Embryonic facial prominence (tissue), 1 donor: ENCODE measurements around the gene FOSL2.

ENCODE experiments used
- DNase-seq: peaks from one replicate; pipeline ENCODE4 v3.0.0-alpha.2; 2016; ENCODE audit errors: extremely low spot score

FOSL2 gene

DNA sequence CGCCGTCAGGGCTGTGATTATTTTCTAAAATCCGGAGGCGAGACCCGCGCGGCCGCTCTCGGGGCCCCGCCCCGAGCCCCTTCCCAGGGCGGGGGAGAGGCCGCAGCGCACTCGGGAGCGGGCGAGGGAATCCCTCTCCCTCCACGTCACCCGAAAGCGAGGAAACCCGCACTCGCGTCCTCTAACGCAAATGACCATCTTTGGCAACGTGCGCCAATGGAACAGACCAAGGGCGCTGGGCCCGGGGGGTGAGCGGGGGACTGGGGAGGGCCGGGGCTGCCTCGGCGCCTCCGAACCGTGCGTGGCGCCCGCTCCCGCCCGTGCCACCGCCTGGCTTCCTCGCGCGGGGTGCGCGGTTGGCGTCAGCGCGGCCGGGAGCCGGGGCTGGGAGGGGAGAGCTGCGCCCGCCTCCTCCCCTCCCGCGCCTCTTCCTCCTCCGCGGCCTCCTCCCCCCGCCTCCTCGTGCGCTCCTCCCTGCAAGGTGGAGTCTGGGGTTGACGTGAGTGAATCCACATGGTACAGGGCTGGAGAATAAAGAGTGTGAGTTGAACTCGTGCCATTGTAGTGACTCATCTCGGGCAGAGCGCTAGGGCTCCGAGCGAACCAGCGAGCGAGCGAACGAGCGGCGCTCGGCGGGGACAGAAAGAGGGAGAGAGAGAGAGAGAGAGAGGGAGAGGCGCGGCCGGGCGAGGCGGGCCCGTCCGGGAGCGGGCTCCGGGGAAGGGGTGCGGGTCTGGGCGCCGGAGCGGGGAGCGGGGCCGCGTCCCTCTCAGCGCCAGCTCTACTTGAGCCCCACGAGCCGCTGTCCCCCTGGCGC is at the start of gene FOSL2:
TSS of gene FOSL2 (plus strand) at position 562 of the 817 bp plus-strand sequence. CDS start 863 bp downstream, outside the sequence.
- peak; percentile 98 for DNase-seq

DNA sequence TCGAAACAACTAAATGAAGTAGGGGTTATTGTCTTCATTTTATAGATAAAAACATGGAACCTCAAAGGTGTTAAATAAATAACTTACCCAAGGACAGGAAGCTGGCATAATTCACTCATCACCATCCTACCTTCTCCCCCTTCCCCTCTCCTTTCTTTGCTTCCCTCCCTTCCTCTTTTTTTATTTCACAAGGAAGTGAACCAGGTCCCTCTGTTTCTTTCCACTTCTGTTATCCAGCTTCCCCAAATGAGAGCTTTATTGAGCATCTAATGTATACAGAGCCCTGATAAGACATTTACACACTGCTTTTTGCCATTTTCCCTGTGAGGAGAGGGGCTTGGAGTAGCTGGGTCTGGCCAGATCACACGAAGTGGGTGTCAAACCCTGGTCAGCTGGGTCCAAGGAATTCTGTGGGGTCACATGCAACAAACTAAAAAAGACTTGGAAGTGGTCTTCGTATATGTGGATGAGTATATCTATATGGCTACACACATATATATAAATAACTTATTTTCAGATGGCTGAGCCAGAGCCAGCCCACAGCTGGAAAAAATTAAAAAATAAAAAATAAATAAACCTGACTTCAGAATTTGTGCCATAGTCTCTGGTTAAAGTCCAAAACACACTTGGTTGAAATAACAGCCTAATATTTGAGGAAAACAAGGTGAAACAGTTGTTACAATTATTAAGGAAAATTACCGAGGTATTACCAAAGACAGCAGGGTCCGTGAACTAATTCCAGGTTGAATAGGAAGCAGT is 49.3 kb upstream of the FOSL2 start:
- no peak for DNase-seq

DNA sequence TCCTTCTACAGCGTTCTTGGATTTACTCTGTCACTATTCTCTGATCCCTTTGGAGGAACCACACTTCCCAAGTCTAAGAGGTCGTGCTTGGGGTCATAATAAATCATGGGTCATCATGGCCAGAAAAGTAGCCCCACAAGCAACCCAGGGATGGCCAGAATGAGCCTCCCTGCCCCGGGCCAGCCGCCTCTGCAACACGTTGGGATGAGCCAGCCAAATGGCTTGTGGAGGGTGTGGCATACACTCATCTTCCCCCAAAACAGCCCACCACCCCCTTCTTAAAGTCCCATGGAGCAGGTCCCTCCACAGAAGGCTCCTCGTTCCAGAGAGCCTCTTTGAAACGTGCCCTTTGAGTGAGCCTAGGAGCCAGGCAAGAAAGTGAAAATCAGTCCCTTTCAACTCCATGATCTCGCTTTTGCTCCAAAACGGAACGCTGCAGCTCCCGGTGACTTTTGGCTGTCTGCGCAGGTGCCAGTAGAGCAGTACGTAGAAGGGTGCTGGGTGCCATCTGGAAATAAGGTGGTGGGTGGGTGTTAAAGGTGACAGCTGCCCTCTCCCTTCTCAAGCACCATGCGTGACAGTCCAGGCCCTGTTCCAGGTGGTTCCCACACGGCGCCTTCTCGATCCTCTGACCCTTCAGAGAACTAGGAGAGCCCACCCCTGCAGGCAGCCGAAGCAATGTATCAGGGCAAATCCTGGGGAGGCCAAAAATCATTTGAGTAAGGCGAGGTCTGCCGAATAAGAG is 48.5 kb upstream of the FOSL2 start:
- no peak for DNase-seq

DNA sequence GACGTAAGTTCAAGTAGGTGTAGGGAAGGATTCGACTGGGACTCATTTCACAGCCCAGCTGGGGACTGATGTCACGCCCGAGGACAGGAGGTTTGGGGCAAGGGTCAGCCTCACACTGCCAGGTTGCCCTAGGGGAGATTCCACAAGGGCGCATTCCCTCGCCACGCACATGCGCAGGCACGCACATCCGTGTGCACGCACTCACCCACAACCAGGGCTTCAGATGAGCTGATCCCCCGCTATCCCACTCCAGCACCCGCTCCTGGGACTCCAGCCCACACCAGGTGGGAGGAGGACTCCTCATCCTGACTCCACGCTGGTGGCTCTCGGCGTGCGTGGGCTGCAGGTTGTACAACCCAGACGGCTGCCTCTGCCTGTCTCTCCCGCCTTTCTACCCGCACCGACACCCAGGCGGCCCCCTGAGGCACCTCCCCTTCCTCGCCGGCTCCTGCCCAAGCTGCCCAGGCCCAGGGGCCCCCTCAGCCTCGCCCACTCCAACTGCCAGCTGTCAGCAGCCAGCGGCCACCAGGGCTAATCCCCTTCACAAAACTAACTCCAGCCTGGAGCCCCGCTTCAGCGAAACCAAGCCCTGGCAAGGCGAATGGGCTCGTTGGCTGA is 47.8 kb upstream of the FOSL2 start:
- DNase-seq = no peak

DNA sequence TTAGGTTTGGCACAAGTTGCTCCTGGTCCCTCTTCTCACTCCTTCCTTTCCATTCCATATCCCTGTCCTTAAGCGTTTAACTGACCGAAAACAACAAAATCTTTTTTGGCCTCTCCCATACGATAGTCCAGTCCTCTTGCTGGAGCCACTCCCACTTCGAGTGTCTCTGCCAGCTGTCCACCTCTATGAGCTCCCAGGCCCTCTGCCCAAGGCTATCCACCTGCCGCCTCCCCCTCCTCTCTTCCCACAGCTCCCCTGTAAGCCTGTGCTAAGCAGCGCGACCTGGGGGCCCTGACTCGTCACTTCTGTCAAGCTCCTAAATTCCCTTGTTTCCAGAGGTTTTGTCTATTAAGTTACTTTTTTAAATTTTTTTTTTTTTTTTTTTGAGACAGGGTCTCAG is 47.0 kb upstream of the FOSL2 start:
- no peak for DNase-seq

DNA sequence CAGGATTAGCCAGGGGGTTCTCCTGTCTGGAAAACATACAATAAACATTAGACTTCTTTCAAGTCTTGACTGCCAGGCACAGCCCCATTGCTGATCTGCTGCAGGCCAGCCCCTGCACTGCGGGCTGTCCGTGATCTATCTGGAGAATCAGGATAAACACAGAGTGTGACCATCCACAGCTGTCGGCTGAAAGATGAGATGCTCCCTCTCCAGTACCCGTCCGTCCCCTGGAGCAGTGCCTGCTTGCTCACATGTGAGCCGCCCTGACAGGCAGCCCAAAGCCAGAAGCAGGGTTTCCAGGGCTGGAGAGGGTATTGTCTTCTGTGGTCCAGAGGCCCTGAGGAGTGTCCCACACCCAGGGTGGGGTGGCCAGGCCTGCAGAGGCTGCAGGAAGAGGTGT is 46.1 kb upstream of the FOSL2 start:
- DNase-seq = no peak

DNA sequence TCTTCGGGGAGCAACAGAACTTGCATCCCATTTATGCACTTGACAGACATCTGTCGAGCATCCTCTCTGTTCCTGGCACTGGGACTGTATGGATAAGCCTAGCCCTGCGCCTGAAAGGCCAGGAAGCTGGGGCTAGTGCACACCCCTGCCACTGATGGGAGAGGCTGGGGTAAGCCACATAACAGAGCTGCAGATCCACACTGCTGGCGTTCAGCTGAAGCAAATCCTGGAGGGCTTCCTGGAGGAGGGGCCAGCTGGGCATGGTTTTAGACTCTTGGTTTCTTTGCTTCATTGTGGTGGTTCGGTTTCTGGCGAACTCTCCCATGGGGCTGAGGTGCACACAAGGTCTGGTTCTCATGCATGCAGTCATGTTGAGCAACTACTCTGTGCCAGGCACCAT is 45.5 kb upstream of the FOSL2 start:
- no peak for DNase-seq

DNA sequence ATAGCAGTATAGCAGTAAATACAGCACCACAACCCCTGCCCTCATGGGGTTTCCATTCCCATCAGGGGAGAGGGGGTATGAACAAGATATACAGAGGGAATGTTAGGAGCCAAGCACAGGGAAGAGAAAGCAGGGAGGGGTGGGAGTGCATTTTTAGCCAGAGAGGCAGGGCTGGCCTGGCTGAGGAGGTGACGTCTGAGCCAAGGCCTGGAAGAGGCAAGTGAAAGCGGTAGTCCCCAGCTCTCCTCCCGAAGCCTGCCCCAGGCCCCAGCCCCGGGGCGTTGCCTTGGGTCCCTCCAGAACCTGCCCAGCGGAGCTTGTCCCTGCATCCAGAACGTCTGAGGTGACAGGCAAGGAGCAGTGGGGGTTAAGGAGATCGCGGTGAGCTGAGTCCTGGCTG is 45.1 kb upstream of the FOSL2 start:
- DNase-seq = no peak

DNA sequence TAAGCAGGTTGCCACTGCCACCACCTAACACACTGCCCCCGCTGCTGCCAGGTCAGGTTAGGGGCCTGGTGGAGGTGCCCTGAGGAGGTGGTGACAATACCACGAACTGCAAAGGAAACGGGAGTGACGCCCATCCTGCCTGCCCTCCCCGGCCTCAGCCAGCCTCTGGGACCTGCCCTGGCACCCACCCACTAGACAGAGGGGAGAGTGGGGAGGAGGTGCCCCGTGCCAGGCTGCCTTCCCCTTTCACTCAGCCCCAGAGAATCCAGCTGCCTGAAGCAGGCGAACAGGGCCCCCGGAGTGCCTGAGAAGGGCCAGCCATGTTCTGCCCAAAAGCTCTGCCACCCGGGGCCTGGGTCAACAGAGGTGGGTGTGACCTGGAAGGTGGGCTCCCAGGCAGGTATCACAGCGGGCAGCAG is 44.5 kb upstream of the FOSL2 start:
- DNase-seq = no peak

DNA sequence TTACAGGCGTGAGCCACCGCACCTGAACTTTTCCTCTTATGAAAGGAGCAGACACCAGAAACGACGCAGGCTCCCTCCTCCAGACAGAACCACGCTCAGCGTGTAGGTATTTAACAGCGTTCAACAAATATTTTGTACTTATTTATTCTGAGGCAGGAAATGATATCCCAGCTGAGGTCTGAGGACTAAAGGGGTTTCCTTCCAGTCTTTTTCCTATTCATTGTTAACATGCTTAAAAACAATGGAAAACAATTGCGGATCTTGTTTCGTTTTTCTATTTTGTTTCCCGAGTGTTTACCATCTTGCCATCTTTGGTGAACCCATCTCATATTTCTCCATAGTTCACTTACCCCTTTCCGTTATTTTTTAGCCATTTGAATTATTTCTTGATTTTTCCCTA is 43.7 kb upstream of the FOSL2 start:
- DNase-seq = no peak

DNA sequence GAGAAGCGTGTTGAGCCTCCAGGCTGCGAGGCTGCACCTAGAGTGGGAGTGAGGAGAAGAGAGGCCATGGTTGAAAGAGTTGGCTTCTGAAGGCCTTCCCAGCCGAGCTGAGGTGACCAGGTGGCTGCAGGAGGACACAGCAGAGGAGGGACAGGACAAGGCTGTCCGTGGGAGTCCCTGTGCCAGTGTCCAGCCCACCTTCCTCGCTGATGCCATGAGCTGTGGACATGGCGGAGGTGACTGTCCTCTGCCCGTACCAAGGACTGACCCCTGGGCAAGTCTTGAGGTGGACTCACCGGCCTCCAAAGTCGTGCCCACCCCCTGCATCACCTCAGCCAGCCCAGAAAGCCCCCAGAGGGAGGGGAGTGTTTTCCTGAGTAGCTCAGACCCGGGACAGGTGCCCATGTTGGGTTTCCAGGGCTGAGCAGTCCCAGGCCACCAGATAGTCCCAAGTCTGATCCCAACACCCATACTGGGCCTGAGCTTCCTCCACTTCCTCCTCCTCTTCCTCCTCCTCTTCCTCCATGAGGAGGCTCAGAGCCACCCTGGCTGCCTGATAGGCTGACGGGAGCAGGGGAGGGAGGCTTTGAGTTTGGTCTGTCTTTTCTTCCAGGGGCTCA is 43.0 kb upstream of the FOSL2 start:
- no peak for DNase-seq

DNA sequence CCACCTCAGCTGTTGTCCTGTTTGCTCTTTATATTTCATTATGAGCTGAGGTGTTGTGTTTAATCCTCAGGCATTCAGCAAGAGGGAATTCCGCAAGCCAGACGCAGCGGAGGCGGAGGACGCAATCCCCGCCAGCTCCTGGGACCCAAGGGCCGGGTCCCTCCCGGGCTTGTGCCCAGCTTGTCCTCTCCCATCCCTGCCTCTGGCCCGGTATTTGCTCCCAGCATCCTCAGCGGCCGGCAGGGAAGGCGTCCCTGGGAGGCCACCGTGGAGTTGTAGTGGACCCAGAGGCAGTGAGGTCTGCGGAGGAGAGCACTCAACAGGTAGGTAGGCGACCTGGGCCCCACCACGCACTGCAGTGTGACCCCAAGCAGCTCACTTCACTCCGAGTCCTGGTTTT is 42.5 kb upstream of the FOSL2 start:
- no peak for DNase-seq

DNA sequence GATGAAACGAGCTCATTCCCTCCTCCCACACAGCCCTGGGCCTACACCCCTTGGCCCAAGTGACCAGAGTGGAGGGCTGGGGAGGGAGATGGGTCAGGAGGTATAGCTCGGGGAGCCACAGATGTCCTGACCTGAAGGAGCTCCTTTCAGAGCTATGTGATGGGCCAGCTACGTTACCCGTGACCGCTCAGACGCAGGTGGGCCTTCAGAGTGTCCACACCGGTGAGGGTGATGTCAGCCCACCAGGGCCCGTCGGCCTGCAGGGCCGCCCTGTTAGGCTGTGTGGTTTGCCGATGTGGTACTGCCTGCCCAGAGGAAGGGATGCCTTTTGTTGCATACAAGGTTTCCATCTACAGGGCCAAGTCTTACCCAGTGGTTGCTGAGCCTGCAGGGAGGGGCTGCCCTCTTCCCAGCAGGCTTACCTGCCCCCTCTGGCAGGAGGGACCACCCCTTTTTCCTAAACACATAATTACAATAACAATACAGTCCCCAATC is 41.8 kb upstream of the FOSL2 start:
- no peak for DNase-seq

DNA sequence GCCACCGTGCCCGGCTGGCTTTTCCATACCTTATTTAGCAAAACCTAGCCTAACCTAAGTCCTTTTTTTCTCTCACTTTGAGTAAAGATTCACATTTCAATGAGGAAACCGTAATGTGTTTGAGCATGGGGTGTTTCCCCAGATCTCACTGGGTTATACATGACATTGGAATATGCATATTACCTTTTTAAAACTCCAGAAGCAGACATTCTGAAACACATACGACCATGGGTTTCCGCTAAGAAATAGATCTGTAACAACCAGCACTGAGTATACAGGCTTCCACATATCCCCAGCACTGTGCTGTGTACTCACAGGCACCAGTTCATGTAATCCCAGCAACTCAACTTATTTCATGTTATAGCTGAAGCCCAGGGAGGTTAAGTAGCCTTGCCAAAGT is 41.0 kb upstream of the FOSL2 start:
- no peak for DNase-seq

DNA sequence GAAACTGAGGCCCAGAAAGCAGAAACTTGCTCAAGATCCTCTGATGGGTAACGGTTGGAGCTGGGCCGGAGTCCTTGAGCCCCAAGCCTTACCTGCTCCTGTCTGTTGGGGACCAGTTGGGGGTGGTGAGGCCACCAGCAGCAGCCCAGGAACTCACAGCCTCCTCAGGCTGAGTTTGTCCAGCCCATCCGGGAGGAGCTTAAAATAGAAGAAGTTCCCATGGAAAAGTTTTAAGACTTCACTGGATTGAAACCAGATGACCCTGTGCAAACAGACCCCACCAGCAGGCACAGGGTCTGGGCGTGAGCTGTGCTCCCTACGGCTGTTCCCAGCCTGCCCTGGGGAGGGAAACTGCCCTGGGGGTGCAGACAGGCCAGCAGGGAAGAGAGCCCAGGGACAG is 40.6 kb upstream of the FOSL2 start:
- DNase-seq = no peak

DNA sequence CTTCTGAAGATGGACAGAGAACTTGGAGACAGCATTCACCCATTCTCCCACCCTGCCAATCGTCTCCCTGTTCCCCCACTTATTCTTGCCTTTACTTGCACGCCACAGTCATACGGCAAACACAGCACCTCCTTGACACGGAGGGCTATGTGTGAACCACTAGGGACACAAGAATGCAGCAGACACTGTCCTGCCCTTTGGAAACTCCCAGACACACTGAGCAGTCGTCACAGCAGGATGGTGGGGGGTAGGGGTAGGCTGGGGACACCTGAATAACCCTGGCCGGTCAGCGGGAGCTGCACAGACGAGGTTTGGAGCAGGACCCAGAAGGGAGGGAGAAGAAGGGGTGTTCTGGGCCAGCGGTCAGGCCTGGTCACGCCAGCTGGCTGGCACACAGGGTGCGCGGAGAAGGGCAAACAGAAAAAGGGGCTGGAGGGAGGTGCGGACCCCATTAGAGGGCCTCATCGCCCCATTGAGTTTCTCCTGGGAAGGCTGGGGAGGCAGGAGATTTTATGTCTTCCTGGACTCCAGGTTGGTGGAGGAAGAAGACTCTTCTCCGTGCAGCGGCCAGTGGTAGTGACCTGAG is 40.0 kb upstream of the FOSL2 start:
- no peak for DNase-seq

DNA sequence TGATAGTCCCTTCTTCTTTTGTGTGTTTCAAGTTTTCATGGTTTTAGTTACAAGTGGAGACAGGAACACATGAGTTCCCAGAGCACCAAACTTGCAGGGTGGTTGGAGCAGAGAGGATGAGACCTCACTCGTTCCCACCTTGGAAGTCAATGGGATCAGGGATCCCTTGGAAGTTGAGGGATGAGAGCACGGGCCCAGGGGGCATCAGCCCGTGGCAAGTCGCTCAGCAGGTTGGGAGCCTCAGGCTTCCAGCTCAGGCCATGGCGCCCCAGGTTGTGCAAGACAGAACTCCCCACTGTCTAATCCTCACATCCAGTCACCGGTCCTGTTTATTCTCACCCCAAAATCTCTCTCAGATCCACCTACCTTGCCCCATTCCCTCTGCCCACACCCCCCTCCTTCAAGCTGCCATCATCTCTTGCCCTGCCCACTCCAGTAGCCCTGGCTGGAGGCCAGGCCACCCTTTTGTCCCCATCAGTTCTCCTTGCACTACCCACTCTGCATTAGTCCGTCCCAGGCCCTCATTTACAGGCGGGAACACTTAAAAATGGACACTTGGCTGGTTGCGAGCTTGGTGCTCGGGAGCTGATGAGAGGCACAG is 37.6 kb upstream of the FOSL2 start:
- no peak for DNase-seq

DNA sequence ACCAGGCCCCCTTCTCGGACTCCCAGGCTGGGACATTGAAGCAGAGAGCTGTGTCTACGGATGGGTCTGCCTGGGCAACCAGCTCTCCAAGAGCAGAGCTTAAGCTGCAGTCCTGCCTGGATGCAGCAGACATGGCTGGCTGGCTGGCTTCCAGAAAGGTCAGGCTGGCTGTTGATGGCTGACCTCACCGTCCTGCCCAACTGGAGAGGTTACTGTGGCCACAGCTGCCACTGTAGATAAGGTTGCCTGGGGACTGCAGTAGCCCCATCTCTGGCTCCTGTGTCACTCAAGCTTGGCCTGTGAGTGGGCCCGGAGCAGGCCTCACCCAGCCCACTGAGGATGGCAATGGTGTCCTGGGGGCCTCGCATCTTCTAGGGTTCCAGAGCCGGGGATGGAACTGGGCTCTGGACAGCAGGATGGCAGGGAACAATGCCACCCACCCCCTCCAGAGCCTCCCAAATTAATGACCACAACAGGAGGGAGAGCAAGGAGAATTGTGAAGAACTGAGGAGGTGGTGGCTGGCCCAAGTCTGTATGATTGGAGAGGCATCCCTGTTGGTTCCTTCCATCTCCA is 37.0 kb upstream of the FOSL2 start:
- DNase-seq = no peak

DNA sequence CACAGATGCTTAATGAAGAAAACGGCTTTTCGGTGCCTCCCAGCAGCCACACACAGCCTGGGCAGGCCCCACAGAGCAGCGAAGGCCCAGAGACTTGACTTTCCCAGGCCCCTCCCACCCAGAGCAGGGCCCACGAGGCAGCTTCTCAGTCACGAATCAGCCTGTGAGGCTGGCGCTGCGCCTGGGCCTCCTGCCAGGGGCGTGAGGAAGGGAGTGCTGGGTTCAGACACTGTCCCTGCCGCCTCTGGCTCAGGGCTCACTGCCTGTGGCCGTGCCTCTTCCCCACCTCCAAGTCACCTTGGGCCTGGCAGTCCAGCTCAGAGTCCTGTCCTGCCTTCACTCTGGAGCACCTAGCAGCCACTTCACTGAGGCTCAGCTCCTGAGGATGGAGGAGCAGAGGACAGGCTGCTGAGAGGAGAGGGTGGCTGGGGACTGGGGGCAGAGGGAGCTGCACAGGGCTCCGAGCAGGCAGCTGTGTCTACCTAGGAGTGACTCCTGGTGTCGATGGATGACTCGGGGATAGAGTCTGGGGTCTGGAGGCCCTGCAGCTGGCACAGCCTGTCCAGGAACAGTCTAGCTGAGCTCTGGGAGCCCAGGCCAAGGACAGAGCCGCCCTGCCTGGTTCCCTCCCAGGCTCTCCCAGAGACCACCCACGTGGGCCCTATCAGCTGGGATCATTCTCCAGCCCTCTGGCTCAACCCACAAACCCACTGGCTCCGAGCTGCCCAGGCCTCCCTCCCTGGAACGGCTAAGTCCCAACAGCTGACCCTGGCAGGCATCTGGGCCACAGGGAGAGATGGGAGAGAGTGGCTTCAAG is 36.4 kb upstream of the FOSL2 start:
- DNase-seq = no peak
